Neural progenitor cell (in vitro differentiated cells): Measurements from ENCODE around the gene ERVMER34-1. TPM values are rescaled to one million over a fixed set of nuclear protein-coding genes. Genes with fewer than 3 reads are reported as not detected.
A peak's percentile ranks its signal among the peaks of the same experiment; 100 is the strongest.

Experiments
- DNase-seq: peaks from one replicate; pipeline ENCODE4 v3.0.0-alpha.2; 2016; ENCODE audit warnings: low spot score
- H2AFZ ChIP-seq: fragments of 200-600 bp; sonication (generic); replicated peaks from 2 replicates; pipeline ENCODE4 v1.6.1; 2016; ENCODE audit warnings: antibody characterized with exemption
- H3F3A ChIP-seq: fragments of 200-600 bp; sonication (generic); 2 replicates; pipeline ENCODE4 v1.6.1; 2016; ENCODE audit warnings: antibody characterized with exemption, low read depth
- H3K27ac ChIP-seq: fragments of 200-600 bp; sonication (generic); 2 replicates; pipeline ENCODE4 v1.5.1; 2016; ENCODE audit warnings: mild to moderate bottlenecking
- H3K27me3 ChIP-seq: fragments of 200-600 bp; sonication (generic); 2 replicates; pipeline ENCODE4 v1.6.1; 2016; ENCODE audit warnings: mild to moderate bottlenecking, moderate library complexity
- H3K36me3 ChIP-seq: fragments of 200-600 bp; sonication (generic); 2 replicates; pipeline ENCODE4 v1.5.1; 2016
- H3K4me1 ChIP-seq: fragments of 200-600 bp; sonication (generic); 2 replicates; pipeline ENCODE4 v1.6.1; 2016; ENCODE audit warnings: mixed run types
- H3K4me2 ChIP-seq: fragments of 200-600 bp; sonication (generic); 2 replicates; pipeline ENCODE4 v1.6.1; 2016
- H3K4me3 ChIP-seq: fragments of 200-600 bp; sonication (generic); 2 replicates; pipeline ENCODE4 v1.5.1; 2016
- H3K79me2 ChIP-seq: fragments of 200-600 bp; sonication (generic); 2 replicates; pipeline ENCODE4 v1.6.1; 2016; ENCODE audit warnings: low read depth
- H3K9ac ChIP-seq: fragments of 200-600 bp; sonication (generic); 2 replicates; pipeline ENCODE4 v1.6.1; 2016
- H3K9me3 ChIP-seq: fragments of 200-600 bp; sonication (generic); 2 replicates; pipeline ENCODE4 v1.5.1; 2016; ENCODE audit warnings: low read depth
- H4K20me1 ChIP-seq: fragments of 200-600 bp; sonication (generic); 2 replicates; pipeline ENCODE4 v1.6.1; 2016; ENCODE audit warnings: low read depth
- H3K27ac Mint-ChIP-seq: 3 replicates; pipeline ENCODE4 v1.8.0; 2021; ENCODE audit warnings: mixed read lengths
- H3K27me3 Mint-ChIP-seq: 2 replicates; pipeline ENCODE4 v1.8.0; 2022; ENCODE audit warnings: low read depth, mild to moderate bottlenecking, inconsistent platforms, moderate library complexity, mixed read lengths; ENCODE audit not compliant: insufficient read depth
- H3K36me3 Mint-ChIP-seq: 3 replicates; pipeline ENCODE4 v1.8.0; 2021; ENCODE audit warnings: mixed read lengths
- H3K4me1 Mint-ChIP-seq: 3 replicates; pipeline ENCODE4 v1.8.0; 2021; ENCODE audit warnings: mixed read lengths
- H3K4me3 Mint-ChIP-seq: 3 replicates; pipeline ENCODE4 v1.8.0; 2021; ENCODE audit warnings: mild to moderate bottlenecking, moderate library complexity, mixed read lengths
- H3K9me3 Mint-ChIP-seq: 3 replicates; pipeline ENCODE4 v1.8.0; 2020; ENCODE audit warnings: mixed read lengths
- CTCF ChIP-seq: fragments of 200-600 bp; sonication (generic); IDR thresholded peaks from 2 replicates; pipeline ENCODE4 v1.5.1; 2017; ENCODE audit warnings: antibody characterized with exemption, mild to moderate bottlenecking
- EZH2 ChIP-seq: fragments of 200-600 bp; sonication (generic); IDR thresholded peaks from 2 replicates; pipeline ENCODE4 v1.6.1; 2017; ENCODE audit warnings: antibody characterized with exemption, mild to moderate bottlenecking, moderate library complexity
- EZH2phosphoT487 ChIP-seq: fragments of 200-600 bp; sonication (generic); IDR thresholded peaks from 2 replicates; pipeline ENCODE4 v1.6.1; 2017; ENCODE audit warnings: antibody characterized with exemption
- total RNA-seq: library from RNA; depleted of rRNA; stranded (reverse); fragments of >200 nt; gene quantifications from 2 replicates; pipeline ENCODE4 v1.2.3, GENCODE V29; 2015; ENCODE audit warnings: low replicate concordance

The ERVMER34-1 gene
- total RNA-seq, 1 donor from 2014 or later = 2.0 TPM

- Histone ChIP-seq H4K20me1 (no peaks in the 10 kb centered on the region), H3K27me3 (no peaks in the 10 kb centered on the region), H3K4me3 (no peak overlapping the region), H3K36me3 (no peaks in the 10 kb centered on the region), H3K4me1 (no peaks in the 10 kb centered on the region), H3K4me2 (no peak overlapping the region), H2AFZ (no peak overlapping the region), H3K9ac (no peak overlapping the region), H3K27ac (no peak overlapping the region), H3F3A (no peaks in the 10 kb centered on the region), H3K9me3 (no peaks in the 10 kb centered on the region), H3K79me2 (no peaks in the 10 kb centered on the region)
- peaks cover 3% of the 10 kb centered on the region for H3K27me3 Mint-ChIP-seq
- no peak for TF ChIP-seq EZH2
- TF ChIP-seq EZH2phosphoT487 = no peak
- TF ChIP-seq CTCF = no peak
- no peak overlapping the region for H3K4me3 Mint-ChIP-seq
- no peak for DNase-seq
- no peak overlapping the region for H3K27ac Mint-ChIP-seq
- H3K36me3 Mint-ChIP-seq = no peaks in the 10 kb centered on the region
- H3K9me3 Mint-ChIP-seq = no peaks in the 10 kb centered on the region
- peaks cover 4% of the 10 kb centered on the region for H3K4me1 Mint-ChIP-seq
These were observed 40.7 kb upstream of the ERVMER34-1 start for GRCh38 chr4:52791936-52792335.

GRCh38 chr4:52789774-52790173, 38.5 kb upstream of the ERVMER34-1 start:
- Mint-ChIP-seq H3K9me3 (no peaks in the 10 kb centered on the region), H3K27ac (no peak overlapping the region)
- H3F3A ChIP-seq = no peaks in the 10 kb centered on the region

GRCh38 chr4:52788806-52789205, 37.6 kb upstream of the ERVMER34-1 start:
- Histone ChIP-seq H3K79me2 (no peaks in the 10 kb centered on the region), H3K4me2 (no peak overlapping the region), H3F3A (no peaks in the 10 kb centered on the region), H3K9me3 (no peaks in the 10 kb centered on the region), H4K20me1 (no peaks in the 10 kb centered on the region), H3K9ac (no peak overlapping the region), H3K4me1 (no peaks in the 10 kb centered on the region), H3K27ac (no peak overlapping the region), H3K4me3 (no peak overlapping the region), H2AFZ (no peak overlapping the region), H3K36me3 (no peaks in the 10 kb centered on the region), H3K27me3 (no peaks in the 10 kb centered on the region)
- DNase-seq = peak; percentile 12
- TF ChIP-seq CTCF (no peak), EZH2 (no peak), EZH2phosphoT487 (no peak)
- peaks cover 3% of the 10 kb centered on the region for H3K27me3 Mint-ChIP-seq
- H3K27ac Mint-ChIP-seq = no peak overlapping the region
- H3K4me1 Mint-ChIP-seq = peaks cover 4% of the 10 kb centered on the region
- no peaks in the 10 kb centered on the region for H3K9me3 Mint-ChIP-seq
- no peak overlapping the region for H3K4me3 Mint-ChIP-seq
- H3K36me3 Mint-ChIP-seq = no peaks in the 10 kb centered on the region

More at GRCh38 chr4:52789774-52790173, 38.5 kb upstream of the ERVMER34-1 start:
- Histone ChIP-seq H3K79me2 (no peaks in the 10 kb centered on the region), H4K20me1 (no peaks in the 10 kb centered on the region), H3K36me3 (no peaks in the 10 kb centered on the region), H3K4me1 (no peaks in the 10 kb centered on the region), H3K4me3 (no peak overlapping the region), H3K9ac (no peak overlapping the region), H3K4me2 (no peak overlapping the region), H3K27me3 (no peaks in the 10 kb centered on the region), H3K27ac (no peak overlapping the region), H2AFZ (no peak overlapping the region), H3K9me3 (no peaks in the 10 kb centered on the region)
- Mint-ChIP-seq H3K36me3 (no peaks in the 10 kb centered on the region), H3K4me3 (no peak overlapping the region), H3K27me3 (peaks cover 3% of the 10 kb centered on the region), H3K4me1 (peaks cover 4% of the 10 kb centered on the region)
- no peak for DNase-seq
- TF ChIP-seq CTCF (no peak), EZH2phosphoT487 (no peak), EZH2 (no peak)
